Stimulated activated CD4-positive, alpha-beta T cell treated with anti-CD3 and anti-CD28 coated beads, TNF-alpha, amount 100 ng/mL, for 48 hours (primary cell): ENCODE measurements around the gene TAB2.
A peak's percentile ranks its signal among the peaks of the same experiment; 100 is the strongest.

Experiments
- DNase-seq, 3 donors: peaks; one replicate each; pipeline ENCODE4 v3.0.0-alpha.2; 2020; ENCODE audit warnings: low read depth in 3 of 3

TAB2 gene, protein sequence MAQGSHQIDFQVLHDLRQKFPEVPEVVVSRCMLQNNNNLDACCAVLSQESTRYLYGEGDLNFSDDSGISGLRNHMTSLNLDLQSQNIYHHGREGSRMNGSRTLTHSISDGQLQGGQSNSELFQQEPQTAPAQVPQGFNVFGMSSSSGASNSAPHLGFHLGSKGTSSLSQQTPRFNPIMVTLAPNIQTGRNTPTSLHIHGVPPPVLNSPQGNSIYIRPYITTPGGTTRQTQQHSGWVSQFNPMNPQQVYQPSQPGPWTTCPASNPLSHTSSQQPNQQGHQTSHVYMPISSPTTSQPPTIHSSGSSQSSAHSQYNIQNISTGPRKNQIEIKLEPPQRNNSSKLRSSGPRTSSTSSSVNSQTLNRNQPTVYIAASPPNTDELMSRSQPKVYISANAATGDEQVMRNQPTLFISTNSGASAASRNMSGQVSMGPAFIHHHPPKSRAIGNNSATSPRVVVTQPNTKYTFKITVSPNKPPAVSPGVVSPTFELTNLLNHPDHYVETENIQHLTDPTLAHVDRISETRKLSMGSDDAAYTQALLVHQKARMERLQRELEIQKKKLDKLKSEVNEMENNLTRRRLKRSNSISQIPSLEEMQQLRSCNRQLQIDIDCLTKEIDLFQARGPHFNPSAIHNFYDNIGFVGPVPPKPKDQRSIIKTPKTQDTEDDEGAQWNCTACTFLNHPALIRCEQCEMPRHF

GRCh38 chr6:149317644-149318571, at the start of gene TAB2:
Gene TAB2, plus strand, starts transcription at chr6:149317712. Its CDS starts 52,286 bp downstream, at chr6:149369998.
- peak; percentile 59 to 80 (median 60) for DNase-seq

- no peak for DNase-seq
These were observed 49.4 kb upstream of the TAB2 start for GRCh38 chr6:149268146-149268545.

DNA sequence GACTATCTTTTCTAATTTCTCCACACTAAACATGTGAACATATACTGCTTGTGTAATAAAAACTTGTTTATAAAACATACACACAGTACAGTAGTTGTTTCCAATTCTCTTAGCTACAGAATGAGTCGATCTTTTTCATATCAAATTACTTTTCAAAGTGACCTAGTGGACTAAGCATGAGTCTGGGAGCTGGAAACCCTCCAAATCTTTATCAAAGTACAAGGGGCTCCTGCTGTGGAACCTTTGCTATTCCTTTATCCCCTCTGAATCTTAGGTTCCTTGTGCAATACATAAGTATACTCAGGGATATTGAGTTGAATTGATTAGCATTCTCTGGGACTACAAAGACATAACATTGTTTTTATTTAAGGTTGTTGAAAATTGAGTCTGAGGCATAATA, 48.7 kb upstream of the TAB2 start:
- DNase-seq = no peak

- DNase-seq = no peak
These were observed 46.9 kb upstream of the TAB2 start for GRCh38 chr6:149270616-149271015.

DNA sequence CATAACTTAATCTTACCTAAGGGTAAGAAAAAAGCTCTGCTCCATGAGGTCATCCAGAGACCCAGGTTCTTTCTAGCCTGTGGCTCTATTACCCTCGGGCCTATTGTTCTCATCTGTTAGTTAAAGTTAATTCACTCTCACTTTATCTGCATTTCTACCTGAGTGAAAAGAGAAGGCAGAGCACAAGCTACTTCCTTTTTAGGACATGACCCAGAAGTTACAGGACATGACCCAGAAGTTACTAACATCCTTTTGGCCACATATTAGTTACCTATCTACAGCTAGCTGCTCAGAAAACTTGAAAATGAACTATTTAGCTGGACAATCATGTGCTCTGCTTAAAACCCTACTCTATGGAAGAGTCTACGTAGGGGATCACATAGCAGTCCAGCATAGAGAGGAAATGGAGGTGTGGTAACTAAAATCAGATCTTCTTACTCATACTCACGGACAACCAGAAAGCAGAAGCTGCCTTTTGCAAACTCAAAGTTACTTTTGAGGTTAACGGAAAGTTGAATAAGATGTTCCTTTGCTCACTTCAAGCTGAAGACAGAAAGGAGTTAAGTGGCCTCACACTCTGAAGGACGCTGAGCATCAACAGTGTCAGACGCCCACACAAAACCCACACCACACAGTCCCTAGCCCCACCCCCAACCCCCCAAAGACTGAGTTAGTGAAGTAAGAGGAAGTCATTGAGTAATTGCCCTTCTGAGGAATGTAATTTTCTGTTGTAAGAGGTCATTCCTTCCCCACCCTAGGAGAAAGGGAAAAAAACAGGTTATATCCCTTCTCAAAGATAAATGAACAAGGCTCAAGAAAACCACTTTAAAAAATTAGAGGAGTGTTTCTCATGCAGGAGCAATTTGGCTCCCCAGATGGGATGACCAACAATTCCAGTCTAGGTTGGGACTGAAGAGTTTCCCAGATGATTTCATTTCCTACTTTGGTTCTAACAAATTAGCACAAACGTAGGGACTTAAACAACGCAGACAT, 45.9 kb upstream of the TAB2 start:
- peak; percentile 25 to 73 (median 54) for DNase-seq

- DNase-seq = no peak
These were observed 44.2 kb upstream of the TAB2 start for GRCh38 chr6:149273318-149273717.

- DNase-seq = no peak
These were observed 41.9 kb upstream of the TAB2 start for GRCh38 chr6:149275621-149276020.

DNA sequence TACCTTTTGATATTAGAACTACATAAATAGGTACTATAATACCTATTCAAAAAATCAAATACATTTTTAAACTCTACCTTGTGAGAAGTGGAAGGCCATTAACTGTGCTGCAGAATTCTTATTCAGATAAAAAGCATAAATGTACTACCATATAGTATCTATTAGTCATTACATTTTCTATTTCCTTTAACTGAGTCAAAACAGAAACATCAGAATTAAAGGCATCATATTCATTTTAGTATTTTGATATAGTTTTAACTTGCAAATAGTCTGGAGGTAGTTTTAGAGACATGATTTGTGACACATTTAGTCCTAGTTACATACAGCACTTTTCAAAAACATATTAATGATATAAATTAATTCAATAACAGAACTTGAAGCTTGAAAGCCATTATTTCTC, 39.9 kb upstream of the TAB2 start:
- no peak for DNase-seq

DNA sequence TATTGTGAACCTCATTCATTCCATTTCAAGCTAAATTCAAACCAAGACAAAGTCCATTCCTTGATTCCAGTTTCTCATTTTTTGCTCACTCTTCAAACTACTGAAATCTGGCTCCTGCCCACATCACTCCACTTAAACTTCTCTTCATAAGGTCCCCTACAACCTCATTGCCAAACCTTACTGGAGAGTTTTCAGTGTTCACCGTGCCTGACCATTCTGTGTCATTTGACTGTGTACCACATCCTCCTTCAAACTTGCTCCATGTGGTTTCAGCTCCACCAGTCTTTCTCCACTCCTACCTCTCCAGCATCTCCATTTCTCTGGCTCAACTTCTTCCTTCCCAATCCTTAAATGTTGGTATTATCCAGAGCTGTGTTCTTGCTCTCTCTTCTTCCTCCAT, 38.5 kb upstream of the TAB2 start:
- DNase-seq = no peak

GRCh38 chr6:149284904-149285303, 32.6 kb upstream of the TAB2 start:
- peak in 1 of 3 donors; percentile 26 for DNase-seq

- DNase-seq = no peak
These were observed 31.9 kb upstream of the TAB2 start for GRCh38 chr6:149285626-149286025.

GRCh38 chr6:149286905-149287304, 30.6 kb upstream of the TAB2 start:
- no peak for DNase-seq

GRCh38 chr6:149289192-149289781, 28.2 kb upstream of the TAB2 start:
- DNase-seq = no peak

- no peak for DNase-seq
These were observed 27.5 kb upstream of the TAB2 start for GRCh38 chr6:149289966-149290365.

DNA sequence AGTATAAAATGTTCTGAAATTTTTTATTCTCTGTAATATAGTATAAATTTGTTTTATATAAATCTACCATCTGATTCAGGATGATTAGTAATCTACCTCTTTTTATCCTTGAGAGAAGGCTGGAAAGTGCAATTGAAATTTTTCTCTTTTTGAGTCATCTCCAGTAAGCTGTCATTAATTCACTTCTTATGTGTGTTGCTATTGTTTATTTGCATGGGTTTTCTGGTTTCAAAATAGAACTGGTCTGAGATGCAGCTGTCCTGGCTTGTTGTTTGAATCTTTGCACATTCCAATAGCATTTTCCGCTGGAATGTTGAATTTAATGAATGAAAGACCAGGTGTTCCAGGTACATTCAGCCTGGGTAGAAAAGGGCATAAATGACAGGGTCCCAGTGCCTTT, 24.3 kb upstream of the TAB2 start:
- DNase-seq = no peak

DNA sequence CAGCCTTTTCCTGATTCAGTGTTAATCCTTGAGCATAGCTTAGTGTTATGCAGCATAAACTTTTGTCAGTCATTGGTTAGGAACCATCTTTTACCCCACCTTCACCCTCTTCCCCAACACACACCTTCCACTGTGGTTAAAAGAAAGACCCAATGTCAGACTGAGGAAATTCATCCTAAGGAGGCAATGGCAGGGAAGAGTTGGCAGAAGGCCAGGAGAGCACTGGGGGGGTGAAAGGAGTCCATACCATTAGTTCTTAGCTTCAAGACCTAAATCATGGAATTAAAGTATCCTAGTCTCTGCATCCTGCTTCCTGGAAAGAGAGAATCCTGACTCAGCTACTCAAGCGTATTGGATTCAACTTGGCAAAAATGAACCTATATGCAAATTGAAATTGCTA, 16.9 kb upstream of the TAB2 start:
- no peak for DNase-seq

- DNase-seq = no peak
These were observed 14.8 kb upstream of the TAB2 start for GRCh38 chr6:149302723-149303122.

DNA sequence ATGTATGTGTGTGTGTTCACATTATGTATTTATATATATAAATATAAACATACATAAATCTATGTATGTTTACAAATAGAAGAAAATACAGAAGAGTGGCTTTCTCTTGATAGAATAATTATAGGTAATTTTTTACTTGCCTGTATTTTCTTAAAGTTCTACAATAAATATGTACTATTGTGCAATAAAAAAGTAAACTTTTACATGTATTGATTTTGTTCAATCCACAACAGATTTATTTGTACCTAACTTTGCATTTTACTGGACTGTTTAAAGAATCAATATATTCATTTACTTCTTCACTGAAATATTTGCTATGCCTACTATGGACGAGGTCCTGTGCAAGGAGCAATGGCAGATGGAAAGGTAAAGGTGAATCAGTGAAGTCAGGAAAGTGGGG, 14.0 kb upstream of the TAB2 start:
- DNase-seq = no peak

- no peak for DNase-seq
These were observed 12.1 kb upstream of the TAB2 start for GRCh38 chr6:149305372-149305771.

DNA sequence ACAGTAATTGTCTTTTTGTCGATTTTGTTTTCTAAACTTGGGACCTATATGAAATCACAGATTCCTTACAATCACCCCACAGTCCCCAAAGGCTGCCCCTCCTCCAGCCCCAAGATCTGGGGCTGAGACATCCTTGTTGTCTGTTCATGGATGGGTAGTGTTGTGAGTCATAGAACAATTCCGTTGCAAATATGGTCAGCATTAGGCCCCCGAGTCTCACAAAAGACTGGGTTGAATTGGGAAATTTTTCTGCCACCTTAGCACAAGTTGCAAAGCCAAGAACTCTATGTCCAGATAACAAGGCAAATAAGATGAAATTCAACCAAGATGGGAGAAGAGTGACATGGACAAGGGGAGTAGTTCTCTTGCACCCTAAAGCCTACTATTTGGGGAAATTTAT, 10.5 kb upstream of the TAB2 start:
- no peak for DNase-seq

DNA sequence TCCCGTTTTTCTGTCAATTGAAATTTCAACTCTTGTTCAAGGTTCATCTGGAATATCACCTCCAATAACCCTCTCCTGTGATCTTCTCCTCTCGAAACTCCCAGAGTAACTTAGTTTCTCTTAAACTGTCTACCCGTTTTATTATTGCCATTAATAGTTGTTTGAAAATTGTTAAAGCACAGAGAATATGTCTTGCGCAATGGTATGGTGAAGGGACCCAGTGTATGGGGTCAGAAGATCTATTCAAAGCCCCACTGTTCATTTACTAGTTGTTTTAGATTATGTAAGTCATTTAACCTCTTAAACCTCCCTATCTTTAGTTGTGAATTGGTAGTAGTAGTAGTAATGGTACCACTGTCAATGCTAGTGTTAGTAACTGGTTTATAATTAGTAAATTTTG, 6.2 kb upstream of the TAB2 start:
- DNase-seq = no peak
